ENCODE data around the gene SLC15A2. TPM values are rescaled to one million over a fixed set of nuclear protein-coding genes. Genes with fewer than 3 reads are reported as not detected.

Gene SLC15A2
- polyA plus RNA-seq, 1 experiment, result 0.11 TPM

- no peak overlapping the region for H3K4me3 ChIP-seq (ENCODE audit: low read depth, low read length)
- ChIA-PET CTCF (no interaction called here), POLR2A (no interaction called here)
- no peak for DNase-seq (ENCODE audit: low read depth)
- H3K36me3 ChIP-seq (ENCODE audit: control insufficient read depth, insufficient read depth, low read length), result no peaks in the 10 kb centered on the region
- TF ChIP-seq, protein P1, sequence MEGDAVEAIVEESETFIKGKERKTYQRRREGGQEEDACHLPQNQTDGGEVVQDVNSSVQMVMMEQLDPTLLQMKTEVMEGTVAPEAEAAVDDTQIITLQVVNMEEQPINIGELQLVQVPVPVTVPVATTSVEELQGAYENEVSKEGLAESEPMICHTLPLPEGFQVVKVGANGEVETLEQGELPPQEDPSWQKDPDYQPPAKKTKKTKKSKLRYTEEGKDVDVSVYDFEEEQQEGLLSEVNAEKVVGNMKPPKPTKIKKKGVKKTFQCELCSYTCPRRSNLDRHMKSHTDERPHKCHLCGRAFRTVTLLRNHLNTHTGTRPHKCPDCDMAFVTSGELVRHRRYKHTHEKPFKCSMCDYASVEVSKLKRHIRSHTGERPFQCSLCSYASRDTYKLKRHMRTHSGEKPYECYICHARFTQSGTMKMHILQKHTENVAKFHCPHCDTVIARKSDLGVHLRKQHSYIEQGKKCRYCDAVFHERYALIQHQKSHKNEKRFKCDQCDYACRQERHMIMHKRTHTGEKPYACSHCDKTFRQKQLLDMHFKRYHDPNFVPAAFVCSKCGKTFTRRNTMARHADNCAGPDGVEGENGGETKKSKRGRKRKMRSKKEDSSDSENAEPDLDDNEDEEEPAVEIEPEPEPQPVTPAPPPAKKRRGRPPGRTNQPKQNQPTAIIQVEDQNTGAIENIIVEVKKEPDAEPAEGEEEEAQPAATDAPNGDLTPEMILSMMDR (IDR thresholded peaks at IDR 0.05; ENCODE audit: insufficient read depth, low read depth, low read length), result no peak
- H3K27me3 ChIP-seq (ENCODE audit: control insufficient read depth, insufficient read depth, low read length), result peaks cover 3% of the 10 kb centered on the region; the same call in 1 of the 2 replicates
Measured at GRCh38 chr3:121961283-121961682, 67.1 kb downstream of the SLC15A2 start.

- DNase-seq (ENCODE audit: low read depth), result no peak
- CTCF ChIA-PET, result no interaction called here
- Histone ChIP-seq H3K27me3 (ENCODE audit: control insufficient read depth, insufficient read depth, low read length) (peaks cover 3% of the 10 kb centered on the region; the same call in 1 of the 2 replicates), H3K36me3 (ENCODE audit: control insufficient read depth, insufficient read depth, low read length) (no peaks in the 10 kb centered on the region), H3K4me3 (ENCODE audit: low read depth, low read length) (no peak overlapping the region)
- TF ChIP-seq, protein P1 (IDR thresholded peaks at IDR 0.05; ENCODE audit: insufficient read depth, low read depth, low read length), result no peak
- POLR2A ChIA-PET, result no interaction called here
Measured at GRCh38 chr3:121962443-121962842, 68.2 kb downstream of the SLC15A2 start.

GRCh38 chr3:121963608-121964007, 69.4 kb downstream of the SLC15A2 start:
- ChIA-PET POLR2A (no interaction called here), CTCF (interaction anchor here (1.1 kb wide), 1 partner anchor 8 kb away, joined by 3 read pairs; no protein-coding TSS in a partner anchor)
- H3K27me3 ChIP-seq (ENCODE audit: control insufficient read depth, insufficient read depth, low read length), result peaks cover 3% of the 10 kb centered on the region; the same call in 1 of the 2 replicates
- H3K36me3 ChIP-seq (ENCODE audit: control insufficient read depth, insufficient read depth, low read length), result no peaks in the 10 kb centered on the region
- H3K4me3 ChIP-seq (ENCODE audit: low read depth, low read length), result no peak overlapping the region
- TF ChIP-seq, protein P1 (IDR thresholded peaks at IDR 0.05; ENCODE audit: insufficient read depth, low read depth, low read length), result no peak
- no peak for DNase-seq (ENCODE audit: low read depth)

GRCh38 chr3:121969631-121970030, 75.4 kb downstream of the SLC15A2 start:
- TF ChIP-seq, protein P1 (IDR thresholded peaks at IDR 0.05; ENCODE audit: insufficient read depth, low read depth, low read length), result no peak
- Histone ChIP-seq H3K27me3 (ENCODE audit: control insufficient read depth, insufficient read depth, low read length) (no peaks in the 10 kb centered on the region), H3K4me3 (ENCODE audit: low read depth, low read length) (no peak overlapping the region), H3K36me3 (ENCODE audit: control insufficient read depth, insufficient read depth, low read length) (no peaks in the 10 kb centered on the region)
- ChIA-PET CTCF (no interaction called here), POLR2A (no interaction called here)
- no peak for DNase-seq (ENCODE audit: low read depth)

DNA sequence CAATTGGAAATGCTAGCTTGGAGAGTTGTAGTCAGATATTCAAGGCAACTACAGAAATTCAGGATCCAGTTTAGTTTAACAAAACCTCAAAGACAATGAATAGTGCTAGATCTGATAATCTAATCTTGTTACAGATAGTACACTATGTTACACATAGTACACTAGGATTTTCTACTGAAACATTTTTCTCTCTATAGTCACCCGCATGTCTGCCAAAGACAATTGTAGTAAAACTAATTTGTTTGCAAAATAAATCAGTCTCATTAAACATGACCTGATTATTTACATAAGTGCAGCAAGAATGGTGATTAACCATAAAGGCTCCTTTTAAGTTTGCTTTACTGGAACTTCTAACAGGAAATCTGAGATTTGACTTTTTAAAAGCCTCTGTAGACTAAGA, 75.8 kb downstream of the SLC15A2 start:
- ChIA-PET POLR2A (no interaction called here), CTCF (no interaction called here)
- TF ChIP-seq, protein P1 (IDR thresholded peaks at IDR 0.05; ENCODE audit: insufficient read depth, low read depth, low read length), result no peak
- no peak for DNase-seq (ENCODE audit: low read depth)
- H3K27me3 ChIP-seq (ENCODE audit: control insufficient read depth, insufficient read depth, low read length), result no peaks in the 10 kb centered on the region
- no peaks in the 10 kb centered on the region for H3K36me3 ChIP-seq (ENCODE audit: control insufficient read depth, insufficient read depth, low read length)
- no peak overlapping the region for H3K4me3 ChIP-seq (ENCODE audit: low read depth, low read length)
